Right lobe of liver (tissue), 6 donors: ENCODE results near the gene SEC22B. TPM values are rescaled to one million over a fixed set of nuclear protein-coding genes. Genes with fewer than 3 reads are reported as not detected.
A peak's percentile ranks its signal among the peaks of the same experiment; 100 is the strongest.
"Not testable (repeated sequence)": the region's sequence is repeated elsewhere in the genome, so short reads cannot be mapped to it uniquely, and the experiment has no call there.

ENCODE experiments used
- ATAC-seq, 4 donors: fragments of 200-7000 bp; cut with Tn5 transposase; one replicate each; pipeline ENCODE4 v1.9.1; 2020; ENCODE audit warnings: mild to moderate bottlenecking in 4 of 4, moderate library complexity in 4 of 4
- DNase-seq, 3 donors: peaks; one replicate each; pipeline ENCODE4 v3.0.0-alpha.2; 2020
- H3K27ac ChIP-seq, 3 donors: fragments of 200-600 bp; one replicate each; pipeline ENCODE4 v1.8.0; 2022
- H3K27me3 ChIP-seq, 2 donors: fragments of 200-600 bp; one replicate each; pipeline ENCODE4 v1.8.0; 2022
- H3K36me3 ChIP-seq, 4 donors: fragments of 200-600 bp; sonication (generic) in 1 of 4; one replicate each; pipeline versions ENCODE4 v1.5.1 to v1.8.0; 2017 to 2022; ENCODE audit warnings: control low read depth in 1 of 4
- H3K4me1 ChIP-seq, 4 donors: fragments of 200-600 bp; sonication (generic) in 1 of 4; one replicate each; pipeline versions ENCODE4 v1.5.1 to v1.8.0; 2017 to 2022; ENCODE audit warnings: control low read depth in 1 of 4
- H3K4me3 ChIP-seq, 3 donors: fragments of 200-600 bp; one replicate each; pipeline ENCODE4 v1.8.0; 2022
- H3K9me3 ChIP-seq, 4 donors: fragments of 200-600 bp; sonication (generic) in 1 of 4; one replicate each; pipeline versions ENCODE4 v1.5.1 to v1.8.0; 2017 to 2022; ENCODE audit warnings: control low read depth in 1 of 4
- POLR2A ChIP-seq: fragments of 450-650 bp; IDR thresholded peaks from one replicate; pipeline ENCODE4 v1.6.1; 2017; ENCODE audit warnings: antibody characterized with exemption, mild to moderate bottlenecking
- WGBS: methylation state at CpG from one replicate; pipeline ENCODE4 v1.1.6; 2018; ENCODE audit warnings: low coverage, low lambda C conversion rate; ENCODE audit not compliant: insufficient coverage; ENCODE audit errors: missing lambda C conversion rate; 5-methylcytosine and 5-hydroxymethylcytosine counted together
- intact Hi-C, 2 donors: fragments of 100-400 bp; cut with DNase I; formaldehyde crosslinking; loops; one replicate each; pipeline versions ENCODE4 v1.11.2 to v1.14.1; 2022
- long read RNA-seq: library from polyadenylated mRNA; unstranded; transcript quantifications from one replicate; pipeline ENCODE4 v2.0.0, GENCODE V29; 2019
- total RNA-seq, 6 experiments: library from RNA; depleted of rRNA in 2 of 6; stranded (reverse); fragments of >200 nt in 2 of 6; fragmentation: NEBNext Ultra II Directional in 3 of 6; extraction: Animal tissue kit (Norgen Biotek cat#: 25700) in 3 of 6; gene quantifications; one replicate each; pipeline versions ENCODE4 v1.1.0 to v1.2.4, GENCODE V29; 2016 to 2023
- TF ChIP-seq, protein P1 (sequence below), 4 donors: fragments of 200-600 bp in 3 of 4; fragments of 450-650 bp in 1 of 4; IDR thresholded peaks; one replicate each; pipeline versions ENCODE4 v1.5.1 to v1.8.0; 2016 to 2022; ENCODE audit warnings: antibody characterized with exemption in 4 of 4, mild to moderate bottlenecking in 2 of 4
- donor health status: DM: no; HTN: yes; CAD: no.
- donor health status: DM: no; HTN: no; CAD: no.
- donor health status: DM: no; HTN: no; CAD: no.
- donor health status: DM: no; HTN: yes; CAD: no.
- donor health status: DM: no; HTN: yes; CAD: no.

Gene SEC22B
- 10 to 100 TPM; 17.3 to 26.8 (median 20.8) TPM for total RNA-seq
- long read RNA-seq, full-length matches to known transcripts, result 15 of 27 reads
- long read RNA-seq, partial matches to known transcripts, result 0 of 27 reads
- long read RNA-seq, other reads (novel, unspliced or antisense), result 12 of 27 reads

GRCh38 chr1:120176092-120176855 lies at the start of gene SEC22B:
TSS of gene SEC22B (minus strand) at chr1:120176520. CDS start at chr1:120176381, 139 bp downstream.
- peak; percentile 95 for TF ChIP-seq POLR2A
- TF ChIP-seq, protein P1, sequence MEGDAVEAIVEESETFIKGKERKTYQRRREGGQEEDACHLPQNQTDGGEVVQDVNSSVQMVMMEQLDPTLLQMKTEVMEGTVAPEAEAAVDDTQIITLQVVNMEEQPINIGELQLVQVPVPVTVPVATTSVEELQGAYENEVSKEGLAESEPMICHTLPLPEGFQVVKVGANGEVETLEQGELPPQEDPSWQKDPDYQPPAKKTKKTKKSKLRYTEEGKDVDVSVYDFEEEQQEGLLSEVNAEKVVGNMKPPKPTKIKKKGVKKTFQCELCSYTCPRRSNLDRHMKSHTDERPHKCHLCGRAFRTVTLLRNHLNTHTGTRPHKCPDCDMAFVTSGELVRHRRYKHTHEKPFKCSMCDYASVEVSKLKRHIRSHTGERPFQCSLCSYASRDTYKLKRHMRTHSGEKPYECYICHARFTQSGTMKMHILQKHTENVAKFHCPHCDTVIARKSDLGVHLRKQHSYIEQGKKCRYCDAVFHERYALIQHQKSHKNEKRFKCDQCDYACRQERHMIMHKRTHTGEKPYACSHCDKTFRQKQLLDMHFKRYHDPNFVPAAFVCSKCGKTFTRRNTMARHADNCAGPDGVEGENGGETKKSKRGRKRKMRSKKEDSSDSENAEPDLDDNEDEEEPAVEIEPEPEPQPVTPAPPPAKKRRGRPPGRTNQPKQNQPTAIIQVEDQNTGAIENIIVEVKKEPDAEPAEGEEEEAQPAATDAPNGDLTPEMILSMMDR (IDR thresholded peaks at IDR 0.05), result no peak
- intact Hi-C loops, result no loop called here
- Histone ChIP-seq H3K4me3 (peak within 1 kb of the TSS; percentile 70 to 90 (median 83)), H3K4me1 (peaks cover 0 to 5% (median 2%) of the 10 kb centered on the region in 4 donors), H3K36me3 (no peaks in the 10 kb centered on the region), H3K27me3 (no peaks in the 10 kb centered on the region), H3K9me3 (no peaks in the 10 kb centered on the region), H3K27ac (peak within 1 kb of the TSS; percentile 87 to 96 (median 90))
- DNase-seq (peak; percentile 86 to 92 (median 91)), ATAC-seq (peak; percentile 88 to 94 (median 91))
- WGBS, result 4% methylated on average over 35 of the region's 39 CpGs

DNA sequence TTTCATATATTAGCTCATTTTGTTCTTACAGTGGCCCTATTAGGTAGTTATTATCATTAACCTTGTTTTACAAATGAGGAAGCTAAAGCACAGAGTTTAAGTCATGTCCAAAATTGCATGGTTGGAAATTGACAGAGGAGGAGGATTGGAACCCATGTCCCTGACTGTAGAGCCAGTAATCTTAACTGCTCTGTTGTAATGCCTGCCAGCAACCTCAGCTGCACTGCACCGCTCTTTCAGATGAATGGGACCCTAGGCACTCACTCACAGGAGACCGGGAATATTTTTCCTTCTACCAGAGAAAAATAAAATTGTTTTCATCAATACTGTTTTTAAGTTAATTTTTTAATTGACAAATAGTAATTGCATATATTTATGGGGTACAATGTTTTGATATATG lies 41.6 kb upstream of the SEC22B start:
- H3K4me3 ChIP-seq, H3K4me1 ChIP-seq, H3K27me3 ChIP-seq, ATAC-seq, H3K9me3 ChIP-seq, H3K27ac ChIP-seq, H3K36me3 ChIP-seq, intact Hi-C loops: not testable (repeated sequence)
- DNase-seq, result peak in 1 of 3 donors; percentile 12
- 92% methylated on average over 2 of the region's 2 CpGs for WGBS

GRCh38 chr1:120217175-120217929 lies 41.0 kb upstream of the SEC22B start:
- 32% methylated on average over 2 of the region's 3 CpGs for WGBS
- H3K4me1 ChIP-seq, H3K36me3 ChIP-seq, H3K9me3 ChIP-seq, DNase-seq, H3K27me3 ChIP-seq, H3K27ac ChIP-seq, H3K4me3 ChIP-seq, intact Hi-C loops, ATAC-seq: not testable (repeated sequence)

- H3K27me3 ChIP-seq, DNase-seq, H3K9me3 ChIP-seq, H3K27ac ChIP-seq, H3K36me3 ChIP-seq, H3K4me3 ChIP-seq, H3K4me1 ChIP-seq, intact Hi-C loops: not testable (repeated sequence)
- WGBS, result no CpG with 5 or more reads among the region's 2 CpGs
- peak; percentile 88 to 98 (median 96) for ATAC-seq
These were observed 37.3 kb upstream of the SEC22B start for GRCh38 chr1:120213606-120214005.

DNA sequence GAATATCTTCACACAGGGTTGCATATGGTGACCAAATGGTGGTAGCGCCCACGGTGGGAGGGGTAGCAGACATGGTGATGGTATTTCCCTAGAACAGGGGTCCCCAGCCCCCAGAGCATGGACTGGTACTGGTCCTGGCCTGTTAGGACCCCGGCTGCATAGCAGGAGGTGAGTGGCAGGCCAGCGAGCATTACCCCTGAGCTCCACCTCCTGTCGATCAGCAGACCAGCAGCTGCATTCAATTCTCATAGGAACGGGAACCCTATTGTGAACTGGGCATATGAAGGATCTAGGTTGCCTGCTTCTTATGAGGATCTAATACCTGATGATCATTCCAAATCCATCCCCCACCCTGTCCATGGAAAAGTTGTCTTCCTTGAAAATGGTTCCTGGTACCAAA lies 34.4 kb upstream of the SEC22B start:
- H3K4me3 ChIP-seq, H3K4me1 ChIP-seq, intact Hi-C loops, H3K27ac ChIP-seq, H3K36me3 ChIP-seq, H3K27me3 ChIP-seq, H3K9me3 ChIP-seq, DNase-seq: not testable (repeated sequence)
- WGBS, result no CpG with 5 or more reads among the region's 6 CpGs
- peak in 2 of 4 donors; percentile 17 to 34 for ATAC-seq

GRCh38 chr1:120196863-120197775 lies 20.8 kb upstream of the SEC22B start:
- H3K27ac ChIP-seq, H3K27me3 ChIP-seq, H3K4me3 ChIP-seq, H3K36me3 ChIP-seq, intact Hi-C loops, H3K4me1 ChIP-seq, H3K9me3 ChIP-seq: not testable (repeated sequence)
- DNase-seq (peak in 1 of 3 donors; percentile 37), ATAC-seq (peak; percentile 31 to 64 (median 49))
- 13% methylated on average over 17 of the region's 55 CpGs for WGBS

GRCh38 chr1:120188626-120189025 lies 12.3 kb upstream of the SEC22B start:
- intact Hi-C loops, ATAC-seq, H3K4me1 ChIP-seq, H3K27ac ChIP-seq, DNase-seq, H3K27me3 ChIP-seq, H3K9me3 ChIP-seq, H3K4me3 ChIP-seq, H3K36me3 ChIP-seq: not testable (repeated sequence)
- WGBS, result 56% methylated on average over 1 of the region's 3 CpGs

- H3K27me3 ChIP-seq, H3K4me3 ChIP-seq, H3K36me3 ChIP-seq, H3K9me3 ChIP-seq, H3K27ac ChIP-seq, H3K4me1 ChIP-seq, ATAC-seq, DNase-seq, intact Hi-C loops: not testable (repeated sequence)
- WGBS, result 47% methylated on average over 2 of the region's 2 CpGs
These were observed 5.9 kb upstream of the SEC22B start for GRCh38 chr1:120182176-120182707.
